NOMO-1 treated with dmso at 0.1 percent for 144 hours (cell line): ENCODE results near the gene ARHGAP27.
"Not testable (repeated sequence)": the region's sequence is repeated elsewhere in the genome, so short reads cannot be mapped to it uniquely, and the experiment has no call there.

Experiments used
- DNase-seq: peaks from one replicate; lab custom pipeline; 2025; ENCODE audit not compliant: unreplicated experiment; lab: John Stamatoyannopoulos, UW

Gene ARHGAP27

GRCh38 chr17:45432405-45433158 is at the start of gene ARHGAP27:
Gene ARHGAP27 (minus strand): TSS chr17:45432870. CDS start chr17:45430279, 2,591 bp downstream.
- peak; percentile 16 for DNase-seq

GRCh38 chr17:45482317-45482716 is 49.6 kb upstream of the ARHGAP27 start:
- DNase-seq = not testable (repeated sequence)

GRCh38 chr17:45475436-45475835 is 42.8 kb upstream of the ARHGAP27 start:
- DNase-seq = not testable (repeated sequence)

GRCh38 chr17:45472249-45472648 is 39.6 kb upstream of the ARHGAP27 start:
- DNase-seq = not testable (repeated sequence)

- not testable (repeated sequence) for DNase-seq
These were observed 36.5 kb upstream of the ARHGAP27 start for GRCh38 chr17:45469204-45469563.

GRCh38 chr17:45468293-45469203 is 35.9 kb upstream of the ARHGAP27 start:
- DNase-seq = not testable (repeated sequence)

GRCh38 chr17:45461524-45462327 is 29.1 kb upstream of the ARHGAP27 start:
- peak; percentile 25 for DNase-seq

GRCh38 chr17:45460422-45460821 is 27.8 kb upstream of the ARHGAP27 start:
- not testable (repeated sequence) for DNase-seq

- not testable (repeated sequence) for DNase-seq
These were observed 21.7 kb upstream of the ARHGAP27 start for GRCh38 chr17:45454341-45454740.

- DNase-seq = not testable (repeated sequence)
These were observed 21.1 kb upstream of the ARHGAP27 start for GRCh38 chr17:45453731-45454130.

- DNase-seq = not testable (repeated sequence)
These were observed 20.5 kb upstream of the ARHGAP27 start for GRCh38 chr17:45453225-45453534.

- not testable (repeated sequence) for DNase-seq
These were observed 19.9 kb upstream of the ARHGAP27 start for GRCh38 chr17:45452329-45453224.

- not testable (repeated sequence) for DNase-seq
These were observed 19.0 kb upstream of the ARHGAP27 start for GRCh38 chr17:45451660-45452059.

- no peak for DNase-seq
These were observed 18.5 kb upstream of the ARHGAP27 start for GRCh38 chr17:45451131-45451530.

- DNase-seq = not testable (repeated sequence)
These were observed 17.1 kb upstream of the ARHGAP27 start for GRCh38 chr17:45449708-45450329.

- DNase-seq = not testable (repeated sequence)
These were observed 16.6 kb upstream of the ARHGAP27 start for GRCh38 chr17:45449260-45449659.

GRCh38 chr17:45448483-45448882 is 15.8 kb upstream of the ARHGAP27 start:
- DNase-seq = not testable (repeated sequence)

- DNase-seq = not testable (repeated sequence)
These were observed 15.4 kb upstream of the ARHGAP27 start for GRCh38 chr17:45448066-45448465.

- DNase-seq = not testable (repeated sequence)
These were observed 15.0 kb upstream of the ARHGAP27 start for GRCh38 chr17:45447650-45448049.
